Astrocyte (in vitro differentiated cells and primary cell): ENCODE results near the gene AP2B1. TPM values are rescaled to one million over a fixed set of nuclear protein-coding genes. Genes with fewer than 3 reads are reported as not detected.
A peak's percentile ranks its signal among the peaks of the same experiment; 100 is the strongest.

ENCODE experiments used
- DNase-seq: peaks from one replicate; pipeline ENCODE4 v3.0.0-alpha.2; 2010; ENCODE audit warnings: low read depth
- FAIRE-seq: peaks from 2 replicates; lab custom pipeline; 2011; peaks lifted over from hg19 to GRCh38; lab: Jason Lieb, UNC
- H2AFZ ChIP-seq: 2 replicates; pipeline ENCODE4 v1.6.0; 2012; ENCODE audit warnings: low read depth, low read length, inconsistent platforms
- H3K27ac ChIP-seq: 2 replicates; pipeline ENCODE4 v1.5.1; 2011; ENCODE audit warnings: low read depth, low read length, inconsistent platforms
- H3K27me3 ChIP-seq: 2 replicates; pipeline ENCODE4 v1.6.0; 2011; ENCODE audit warnings: low read length, inconsistent platforms; ENCODE audit not compliant: insufficient read depth
- H3K36me3 ChIP-seq: 2 replicates; pipeline ENCODE4 v1.5.1; 2011; ENCODE audit warnings: low read length, inconsistent platforms; ENCODE audit not compliant: insufficient read depth
- H3K4me1 ChIP-seq: 2 replicates; pipeline ENCODE4 v1.5.1; 2011; ENCODE audit warnings: low read length, inconsistent platforms; ENCODE audit not compliant: insufficient read depth
- H3K4me2 ChIP-seq: 2 replicates; pipeline ENCODE4 v1.6.0; 2012; ENCODE audit warnings: low read length, inconsistent platforms
- H3K4me3 ChIP-seq: 2 replicates; pipeline ENCODE4 v1.5.1; 2011; ENCODE audit warnings: low read depth, mild to moderate bottlenecking, low read length, inconsistent platforms; ENCODE audit not compliant: insufficient read depth
- H3K79me2 ChIP-seq: 2 replicates; pipeline ENCODE4 v1.6.0; 2012; ENCODE audit warnings: mild to moderate bottlenecking, low read length, inconsistent platforms; ENCODE audit not compliant: insufficient read depth
- H3K9ac ChIP-seq: 2 replicates; pipeline ENCODE4 v1.6.0; 2012; ENCODE audit warnings: mild to moderate bottlenecking, low read length, inconsistent platforms
- H3K9me3 ChIP-seq: 2 replicates; pipeline ENCODE4 v1.5.1; 2012; ENCODE audit warnings: low read depth, mild to moderate bottlenecking, low read length, inconsistent platforms; ENCODE audit not compliant: insufficient read depth
- H4K20me1 ChIP-seq: 2 replicates; pipeline ENCODE4 v1.6.0; 2012; ENCODE audit warnings: low read length, inconsistent platforms; ENCODE audit not compliant: insufficient read depth
- H3K27ac Mint-ChIP-seq: one replicate; pipeline ENCODE4 v1.8.0; 2021; ENCODE audit warnings: mild to moderate bottlenecking, mixed read lengths; ENCODE audit not compliant: unreplicated experiment
- H3K27me3 Mint-ChIP-seq: one replicate; pipeline ENCODE4 v1.8.0; 2021; ENCODE audit warnings: low read depth, mixed read lengths; ENCODE audit not compliant: unreplicated experiment
- H3K36me3 Mint-ChIP-seq: one replicate; pipeline ENCODE4 v1.8.0; 2021; ENCODE audit warnings: low read depth, mixed read lengths; ENCODE audit not compliant: unreplicated experiment
- H3K4me1 Mint-ChIP-seq: one replicate; pipeline ENCODE4 v1.8.0; 2021; ENCODE audit warnings: low read depth, mixed read lengths; ENCODE audit not compliant: unreplicated experiment
- H3K4me3 Mint-ChIP-seq: one replicate; pipeline ENCODE4 v1.8.0; 2021; ENCODE audit warnings: mild to moderate bottlenecking, moderate library complexity, mixed read lengths; ENCODE audit not compliant: unreplicated experiment
- H3K9me3 Mint-ChIP-seq: one replicate; pipeline ENCODE4 v1.8.0; 2021; ENCODE audit warnings: mild to moderate bottlenecking, mixed read lengths; ENCODE audit not compliant: unreplicated experiment
- EZH2 ChIP-seq: IDR thresholded peaks from 2 replicates; pipeline ENCODE4 v1.6.1; 2012; ENCODE audit warnings: mild to moderate bottlenecking, low read length, inconsistent platforms; ENCODE audit not compliant: insufficient read depth
- total RNA-seq: library from RNA; stranded (reverse); gene quantifications from 2 replicates; pipeline ENCODE4 v1.2.1, GENCODE V29; 2021
- TF ChIP-seq, protein P1 (sequence below): IDR thresholded peaks from 2 replicates; pipeline ENCODE4 v1.5.1; 2011; ENCODE audit warnings: low read depth, mild to moderate bottlenecking, inconsistent platforms, low read length, moderate library complexity; ENCODE audit not compliant: insufficient read depth

AP2B1 gene
- total RNA-seq, 1 donor from 2014 or later = 313 TPM

DNA sequence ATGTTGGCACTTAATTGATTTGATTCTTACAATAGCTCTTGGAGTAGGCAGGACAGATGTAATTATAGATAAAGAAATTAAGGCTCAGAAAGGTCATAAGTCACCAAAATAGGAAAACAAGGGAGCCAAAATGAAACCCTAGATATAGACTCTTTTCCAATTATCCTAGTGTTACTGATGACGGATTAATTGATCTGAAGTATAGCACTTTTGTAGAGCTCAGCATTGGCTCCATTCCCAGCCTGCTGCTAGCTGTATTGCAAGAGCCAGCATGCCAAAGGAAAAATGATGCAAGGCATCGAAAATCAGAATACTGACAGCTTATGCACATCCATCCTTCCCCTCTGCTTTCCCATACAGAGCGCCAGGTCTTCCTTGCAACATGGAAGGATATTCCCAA is 122.8 kb downstream of the AP2B1 start:
- Histone ChIP-seq H3K9ac (no peak overlapping the region), H3K4me2 (no peak overlapping the region), H2AFZ (no peak overlapping the region), H3K9me3 (no peaks in the 10 kb centered on the region), H3K4me1 (peaks cover 18% of the 10 kb centered on the region), H3K4me3 (no peak overlapping the region), H4K20me1 (peaks cover 3% of the 10 kb centered on the region), H3K27ac (no peak overlapping the region), H3K36me3 (peaks cover 6% of the 10 kb centered on the region), H3K27me3 (no peaks in the 10 kb centered on the region), H3K79me2 (peaks cover 4% of the 10 kb centered on the region)
- no peaks in the 10 kb centered on the region for H3K27me3 Mint-ChIP-seq
- DNase-seq (no peak), FAIRE-seq (no peak)
- H3K27ac Mint-ChIP-seq = no peak overlapping the region
- TF ChIP-seq, protein P1, sequence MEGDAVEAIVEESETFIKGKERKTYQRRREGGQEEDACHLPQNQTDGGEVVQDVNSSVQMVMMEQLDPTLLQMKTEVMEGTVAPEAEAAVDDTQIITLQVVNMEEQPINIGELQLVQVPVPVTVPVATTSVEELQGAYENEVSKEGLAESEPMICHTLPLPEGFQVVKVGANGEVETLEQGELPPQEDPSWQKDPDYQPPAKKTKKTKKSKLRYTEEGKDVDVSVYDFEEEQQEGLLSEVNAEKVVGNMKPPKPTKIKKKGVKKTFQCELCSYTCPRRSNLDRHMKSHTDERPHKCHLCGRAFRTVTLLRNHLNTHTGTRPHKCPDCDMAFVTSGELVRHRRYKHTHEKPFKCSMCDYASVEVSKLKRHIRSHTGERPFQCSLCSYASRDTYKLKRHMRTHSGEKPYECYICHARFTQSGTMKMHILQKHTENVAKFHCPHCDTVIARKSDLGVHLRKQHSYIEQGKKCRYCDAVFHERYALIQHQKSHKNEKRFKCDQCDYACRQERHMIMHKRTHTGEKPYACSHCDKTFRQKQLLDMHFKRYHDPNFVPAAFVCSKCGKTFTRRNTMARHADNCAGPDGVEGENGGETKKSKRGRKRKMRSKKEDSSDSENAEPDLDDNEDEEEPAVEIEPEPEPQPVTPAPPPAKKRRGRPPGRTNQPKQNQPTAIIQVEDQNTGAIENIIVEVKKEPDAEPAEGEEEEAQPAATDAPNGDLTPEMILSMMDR = no peak
- TF ChIP-seq EZH2 = no peak
- H3K36me3 Mint-ChIP-seq = peaks cover 6% of the 10 kb centered on the region
- H3K4me1 Mint-ChIP-seq = no peaks in the 10 kb centered on the region
- H3K9me3 Mint-ChIP-seq = no peaks in the 10 kb centered on the region
- H3K4me3 Mint-ChIP-seq = no peak overlapping the region

GRCh38 chr17:35710950-35711349 is 123.8 kb downstream of the AP2B1 start:
- Histone ChIP-seq H3K27me3 (no peaks in the 10 kb centered on the region), H3K4me3 (no peak overlapping the region), H3K27ac (no peak overlapping the region), H3K4me1 (peaks cover 18% of the 10 kb centered on the region), H3K9ac (no peak overlapping the region), H3K36me3 (peaks cover 9% of the 10 kb centered on the region), H2AFZ (no peak overlapping the region), H3K9me3 (no peaks in the 10 kb centered on the region), H3K4me2 (no peak overlapping the region), H4K20me1 (peaks cover 3% of the 10 kb centered on the region), H3K79me2 (peaks cover 7% of the 10 kb centered on the region)
- H3K4me1 Mint-ChIP-seq = no peaks in the 10 kb centered on the region
- DNase-seq (no peak), FAIRE-seq (no peak)
- TF ChIP-seq, protein P1 = no peak
- H3K9me3 Mint-ChIP-seq = no peaks in the 10 kb centered on the region
- H3K36me3 Mint-ChIP-seq = peaks cover 4% of the 10 kb centered on the region
- no peaks in the 10 kb centered on the region for H3K27me3 Mint-ChIP-seq
- no peak overlapping the region for H3K4me3 Mint-ChIP-seq
- H3K27ac Mint-ChIP-seq = no peak overlapping the region

- Mint-ChIP-seq H3K4me3 (no peak overlapping the region), H3K27ac (no peak overlapping the region), H3K36me3 (peaks cover 4% of the 10 kb centered on the region), H3K27me3 (no peaks in the 10 kb centered on the region), H3K4me1 (no peaks in the 10 kb centered on the region), H3K9me3 (no peaks in the 10 kb centered on the region)
- Histone ChIP-seq H3K4me2 (peak overlapping the region; percentile 78), H3K9me3 (no peaks in the 10 kb centered on the region), H3K36me3 (peaks cover 30% of the 10 kb centered on the region), H2AFZ (no peak overlapping the region), H4K20me1 (peaks cover 12% of the 10 kb centered on the region), H3K4me1 (peaks cover 18% of the 10 kb centered on the region), H3K27ac (peak overlapping the region; percentile 81), H3K4me3 (no peak overlapping the region), H3K79me2 (peaks cover 7% of the 10 kb centered on the region), H3K27me3 (no peaks in the 10 kb centered on the region), H3K9ac (peak overlapping the region; percentile 63)
- FAIRE-seq = no peak
- TF ChIP-seq, protein P1 = no peak
- TF ChIP-seq EZH2 = no peak
- DNase-seq = peak; percentile 99
Observed at GRCh38 chr17:35713069-35713728, 126.1 kb downstream of the AP2B1 start.
